SIG-M5 treated with dmso at 0.1 percent for 504 hours (cell line): ENCODE data around the gene EDIL3.
"Not testable (repeated sequence)": the region's sequence is repeated elsewhere in the genome, so short reads cannot be mapped to it uniquely, and the experiment has no call there.

Experiments
- DNase-seq: peaks from one replicate; lab custom pipeline; 2025; ENCODE audit not compliant: unreplicated experiment; lab: John Stamatoyannopoulos, UW

Gene EDIL3

GRCh38 chr5:84378961-84379360 lies 5.7 kb downstream of the EDIL3 start:
- no peak for DNase-seq

- DNase-seq, result no peak
Measured at GRCh38 chr5:84378420-84378819, 6.3 kb downstream of the EDIL3 start.

GRCh38 chr5:84376346-84376745 lies 8.3 kb downstream of the EDIL3 start:
- no peak for DNase-seq

- DNase-seq, result no peak
Measured at GRCh38 chr5:84374568-84374967, 10.1 kb downstream of the EDIL3 start.

GRCh38 chr5:84373506-84373905 lies 11.2 kb downstream of the EDIL3 start:
- DNase-seq, result no peak

GRCh38 chr5:84372066-84372695 lies 12.5 kb downstream of the EDIL3 start:
- DNase-seq, result no peak

- no peak for DNase-seq
Measured at GRCh38 chr5:84370176-84370575, 14.5 kb downstream of the EDIL3 start.

GRCh38 chr5:84364043-84364442 lies 20.6 kb downstream of the EDIL3 start:
- DNase-seq, result no peak

- DNase-seq, result no peak
Measured at GRCh38 chr5:84362061-84362720, 22.5 kb downstream of the EDIL3 start.

GRCh38 chr5:84361572-84361971 lies 23.1 kb downstream of the EDIL3 start:
- no peak for DNase-seq

- DNase-seq, result no peak
Measured at GRCh38 chr5:84360056-84360455, 24.6 kb downstream of the EDIL3 start.

GRCh38 chr5:84354101-84354500 lies 30.6 kb downstream of the EDIL3 start:
- DNase-seq, result no peak

GRCh38 chr5:84344788-84345187 lies 39.9 kb downstream of the EDIL3 start:
- DNase-seq, result no peak

GRCh38 chr5:84343171-84343570 lies 41.5 kb downstream of the EDIL3 start:
- no peak for DNase-seq

- no peak for DNase-seq
Measured at GRCh38 chr5:84332106-84332505, 52.6 kb downstream of the EDIL3 start.

GRCh38 chr5:84327591-84327990 lies 57.1 kb downstream of the EDIL3 start:
- DNase-seq, result no peak

- no peak for DNase-seq
Measured at GRCh38 chr5:84322646-84323045, 62.0 kb downstream of the EDIL3 start.

GRCh38 chr5:84317826-84318225 lies 66.9 kb downstream of the EDIL3 start:
- not testable (repeated sequence) for DNase-seq

- DNase-seq, result not testable (repeated sequence)
Measured at GRCh38 chr5:84312280-84312679, 72.4 kb downstream of the EDIL3 start.

- DNase-seq, result not testable (repeated sequence)
Measured at GRCh38 chr5:84309850-84310249, 74.8 kb downstream of the EDIL3 start.

GRCh38 chr5:84306601-84307000 lies 78.1 kb downstream of the EDIL3 start:
- DNase-seq, result no peak

GRCh38 chr5:84304599-84304998 lies 80.1 kb downstream of the EDIL3 start:
- no peak for DNase-seq

- no peak for DNase-seq
Measured at GRCh38 chr5:84303315-84303714, 81.4 kb downstream of the EDIL3 start.
